Measurements from ENCODE around the gene ASIC1. TPM values are rescaled to one million over a fixed set of nuclear protein-coding genes. Genes with fewer than 3 reads are reported as not detected.

Gene ASIC1
- total RNA-seq, 1 experiment from 2014 or later = 6.0 TPM

DNA sequence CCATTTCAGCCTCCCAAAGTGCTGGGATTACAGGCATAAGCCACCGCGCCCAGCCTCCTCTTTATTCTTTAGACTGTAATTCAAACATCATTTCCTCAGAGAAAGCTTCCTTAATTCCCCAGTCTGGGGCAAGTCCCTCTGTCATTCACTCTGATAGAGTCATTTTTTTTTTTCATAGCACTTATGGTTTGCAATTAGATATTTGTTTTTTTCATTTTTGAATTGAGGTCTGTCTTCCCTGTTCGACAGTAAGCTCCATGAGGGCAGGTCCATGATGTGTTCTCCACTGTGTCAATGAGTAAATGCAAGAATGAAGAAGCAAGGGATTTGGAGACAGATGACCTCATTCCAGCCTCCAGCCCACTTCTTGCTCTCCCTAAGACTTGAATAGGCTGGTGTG is 12.1 kb downstream of the ASIC1 start:
- H3F3A ChIP-seq (ENCODE audit: low read length, unreplicated experiment) = no peaks in the 10 kb centered on the region
- H3K36me3 ChIP-seq (ENCODE audit: low read depth, low read length) = no peaks in the 10 kb centered on the region
- no peaks in the 10 kb centered on the region for H3K4me1 ChIP-seq (ENCODE audit: insufficient read depth, low read length)
- H3K27ac ChIP-seq (ENCODE audit: low read length) = no peak overlapping the region
- H3K4me2 ChIP-seq (ENCODE audit: low read length) = no peak overlapping the region
- H3K4me3 ChIP-seq (ENCODE audit: low read length) = no peak overlapping the region
- ATAC-seq (no peak), DNase-seq (no peak)
- ChIA-PET CTCF (interaction anchor here (1.2 kb wide), 1 partner anchor 13 kb away, joined by 7 read pairs; no protein-coding TSS in a partner anchor), POLR2A (ENCODE audit: unreplicated experiment) (no interaction called here)
- no peaks in the 10 kb centered on the region for H4K20me1 ChIP-seq (ENCODE audit: low read length)
- H3K9me2 ChIP-seq (replicated peaks; ENCODE audit: low read length) = no peaks in the 10 kb centered on the region
- H3K27me3 ChIP-seq (ENCODE audit: low read length) = no peaks in the 10 kb centered on the region
- no TSS peak for BruUV-seq (replicated peaks)
- H3K9ac ChIP-seq (ENCODE audit: low read length) = no peak overlapping the region
- H3K79me2 ChIP-seq (ENCODE audit: low read length) = no peaks in the 10 kb centered on the region
- H2AFZ ChIP-seq (ENCODE audit: low read length) = no peak overlapping the region
- no peaks in the 10 kb centered on the region for H3K9me3 ChIP-seq (ENCODE audit: low read length)
- TF ChIP-seq, protein P1, sequence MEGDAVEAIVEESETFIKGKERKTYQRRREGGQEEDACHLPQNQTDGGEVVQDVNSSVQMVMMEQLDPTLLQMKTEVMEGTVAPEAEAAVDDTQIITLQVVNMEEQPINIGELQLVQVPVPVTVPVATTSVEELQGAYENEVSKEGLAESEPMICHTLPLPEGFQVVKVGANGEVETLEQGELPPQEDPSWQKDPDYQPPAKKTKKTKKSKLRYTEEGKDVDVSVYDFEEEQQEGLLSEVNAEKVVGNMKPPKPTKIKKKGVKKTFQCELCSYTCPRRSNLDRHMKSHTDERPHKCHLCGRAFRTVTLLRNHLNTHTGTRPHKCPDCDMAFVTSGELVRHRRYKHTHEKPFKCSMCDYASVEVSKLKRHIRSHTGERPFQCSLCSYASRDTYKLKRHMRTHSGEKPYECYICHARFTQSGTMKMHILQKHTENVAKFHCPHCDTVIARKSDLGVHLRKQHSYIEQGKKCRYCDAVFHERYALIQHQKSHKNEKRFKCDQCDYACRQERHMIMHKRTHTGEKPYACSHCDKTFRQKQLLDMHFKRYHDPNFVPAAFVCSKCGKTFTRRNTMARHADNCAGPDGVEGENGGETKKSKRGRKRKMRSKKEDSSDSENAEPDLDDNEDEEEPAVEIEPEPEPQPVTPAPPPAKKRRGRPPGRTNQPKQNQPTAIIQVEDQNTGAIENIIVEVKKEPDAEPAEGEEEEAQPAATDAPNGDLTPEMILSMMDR (conservative IDR thresholded peaks at IDR 0.05; ENCODE audit: low read depth, low read length) = no peak
- no peak for TF ChIP-seq EZH2phosphoT487 (IDR thresholded peaks at IDR 0.05; ENCODE audit: borderline replicate concordance, low read length)
- TF ChIP-seq EZH2 (IDR thresholded peaks at IDR 0.05; ENCODE audit: low read length, unreplicated experiment) = no peak
- intact Hi-C loops (cut with micrococcal nuclease) = no loop called here

DNA sequence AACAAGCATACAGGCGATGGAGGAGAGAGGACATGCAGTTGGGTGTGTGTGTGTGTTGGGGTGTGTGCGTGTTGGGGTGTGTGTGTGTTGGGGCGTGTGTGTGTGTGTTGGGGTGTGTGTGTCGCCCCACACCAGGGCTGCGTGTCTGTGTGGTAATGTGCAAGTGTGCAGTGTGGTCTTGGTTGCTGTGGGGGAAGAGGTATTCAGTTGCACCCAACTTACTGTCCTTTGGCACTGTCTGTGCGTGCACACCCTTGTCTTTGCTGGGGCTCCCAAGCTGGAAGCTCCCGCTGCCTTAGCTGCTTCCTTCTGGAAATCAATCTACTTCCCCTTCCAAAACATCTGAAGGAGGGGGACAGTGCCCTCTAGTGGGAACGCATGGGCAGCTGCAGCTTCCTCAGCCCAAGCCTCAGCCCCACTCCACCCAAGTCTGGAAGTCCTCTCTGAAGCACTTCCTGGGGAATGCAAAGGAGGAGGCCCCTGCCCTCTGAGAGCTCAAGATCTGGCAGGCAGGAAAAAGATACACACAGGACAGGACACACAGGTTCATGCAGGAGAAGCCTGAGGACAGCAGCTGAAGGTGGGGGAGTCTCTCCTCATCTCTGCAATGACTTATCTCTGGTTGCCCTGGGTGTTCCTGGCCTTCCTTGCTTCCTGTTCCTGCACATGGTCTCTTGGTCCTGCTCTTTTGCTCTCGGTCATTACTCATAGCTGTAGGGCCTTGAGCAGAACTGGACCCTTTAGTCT is 13.1 kb downstream of the ASIC1 start:
- no peak overlapping the region for H3K9ac ChIP-seq (ENCODE audit: low read length)
- H3F3A ChIP-seq (ENCODE audit: low read length, unreplicated experiment) = no peaks in the 10 kb centered on the region
- H3K27ac ChIP-seq (ENCODE audit: low read length) = no peak overlapping the region
- CTCF ChIA-PET = interaction anchor here (0.5 to 2.2 kb wide), 19 partner anchors 14 to 1631 kb away, joined by 3 to 38 read pairs (median 7); partner anchors contain the start of genes COX14 and SMARCD1
- BruUV-seq (replicated peaks) = no TSS peak
- TF ChIP-seq, protein P1 (conservative IDR thresholded peaks at IDR 0.05; ENCODE audit: low read depth, low read length) = peak; percentile 93
- no peak for TF ChIP-seq EZH2phosphoT487 (IDR thresholded peaks at IDR 0.05; ENCODE audit: borderline replicate concordance, low read length)
- no peaks in the 10 kb centered on the region for H4K20me1 ChIP-seq (ENCODE audit: low read length)
- POLR2A ChIA-PET (ENCODE audit: unreplicated experiment) = no interaction called here
- H3K79me2 ChIP-seq (ENCODE audit: low read length) = no peaks in the 10 kb centered on the region
- peaks cover 3% of the 10 kb centered on the region for H3K4me1 ChIP-seq (ENCODE audit: insufficient read depth, low read length)
- H3K36me3 ChIP-seq (ENCODE audit: low read depth, low read length) = no peaks in the 10 kb centered on the region
- peak overlapping the region; percentile 47 for H2AFZ ChIP-seq (ENCODE audit: low read length)
- intact Hi-C loops (cut with micrococcal nuclease) = loop anchor here (1.0 to 2.0 kb wide), 2 partner anchors 32 to 103 kb away; no protein-coding TSS in a partner anchor
- ATAC-seq (peak; percentile 73), DNase-seq (peak; percentile 86)
- H3K4me3 ChIP-seq (ENCODE audit: low read length) = no peak overlapping the region
- H3K4me2 ChIP-seq (ENCODE audit: low read length) = no peak overlapping the region
- H3K27me3 ChIP-seq (ENCODE audit: low read length) = no peaks in the 10 kb centered on the region
- no peaks in the 10 kb centered on the region for H3K9me2 ChIP-seq (replicated peaks; ENCODE audit: low read length)
- H3K9me3 ChIP-seq (ENCODE audit: low read length) = no peaks in the 10 kb centered on the region

Measured in PC-3 (cell line).